Chondrocyte (in vitro differentiated cells): ENCODE results near the gene AMH. TPM values are rescaled to one million over a fixed set of nuclear protein-coding genes. Genes with fewer than 3 reads are reported as not detected.

Source experiments
- DNase-seq: peaks from one replicate; pipeline ENCODE4 v3.0.0; 2021; ENCODE audit warnings: mixed read lengths, low spot score
- H3K27ac Mint-ChIP-seq: one replicate; pipeline ENCODE4 v1.8.0; 2021; ENCODE audit warnings: mild to moderate bottlenecking, moderate library complexity, mixed read lengths; ENCODE audit not compliant: unreplicated experiment
- H3K27me3 Mint-ChIP-seq: 2 replicates; pipeline ENCODE4 v1.8.0; 2021; ENCODE audit warnings: low read depth, mixed read lengths
- H3K36me3 Mint-ChIP-seq: 2 replicates; pipeline ENCODE4 v1.8.0; 2021; ENCODE audit warnings: low read depth, mixed read lengths
- H3K4me1 Mint-ChIP-seq: 2 replicates; pipeline ENCODE4 v1.8.0; 2021; ENCODE audit warnings: low read depth, mild to moderate bottlenecking, mixed read lengths
- H3K4me3 Mint-ChIP-seq: one replicate; pipeline ENCODE4 v1.8.0; 2021; ENCODE audit warnings: mild to moderate bottlenecking, moderate library complexity, mixed read lengths; ENCODE audit not compliant: unreplicated experiment
- H3K9me3 Mint-ChIP-seq: 2 replicates; pipeline ENCODE4 v1.8.0; 2021; ENCODE audit warnings: low read depth, mixed read lengths
- total RNA-seq: library from RNA; stranded (reverse); gene quantifications from 3 replicates; pipeline ENCODE4 v1.2.1, GENCODE V29; 2021
- TF ChIP-seq, protein P1 (sequence below): fragments of 200-600 bp; sonication (generic); IDR thresholded peaks from 2 replicates; pipeline ENCODE4 v1.5.0; 2021; ENCODE audit warnings: antibody characterized with exemption, mild to moderate bottlenecking, moderate library complexity

Gene AMH
- total RNA-seq, 1 donor from 2014 or later: 10.8 TPM

DNA sequence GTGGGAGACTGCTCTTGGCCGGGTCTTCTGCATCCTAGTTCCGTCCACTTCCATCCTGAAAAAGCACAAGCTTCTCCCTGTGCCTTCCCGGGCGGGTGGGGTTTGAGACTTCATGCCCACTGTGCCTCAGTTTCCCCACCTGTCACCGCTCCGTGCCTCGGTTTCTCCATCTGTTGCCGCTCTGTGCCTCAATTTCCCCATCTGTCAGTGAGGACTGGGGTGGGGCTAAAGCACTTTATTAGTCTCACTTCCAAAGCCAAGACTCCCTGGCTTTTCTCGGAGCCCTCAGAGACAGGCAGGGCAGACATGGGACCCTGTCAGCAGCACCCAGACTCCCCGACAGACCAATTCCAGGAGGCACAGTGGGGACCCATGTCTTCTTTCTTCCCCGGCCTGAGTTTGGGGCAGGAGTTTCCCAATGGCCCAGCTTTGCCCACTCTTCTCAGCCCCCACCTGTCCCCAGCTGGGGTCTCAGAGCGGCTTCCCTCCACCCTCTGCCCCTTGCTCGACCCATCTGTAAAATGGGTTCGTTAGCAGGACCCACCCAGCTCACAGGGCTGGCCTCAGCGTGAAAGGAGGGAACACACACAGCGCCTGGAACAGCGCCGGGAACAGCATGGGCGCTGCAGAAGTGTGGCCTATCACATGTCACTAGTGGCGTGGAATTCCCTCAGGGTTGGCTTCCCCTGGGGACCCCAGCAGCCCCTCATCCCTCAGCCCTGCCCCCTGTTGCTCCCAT lies 37.4 kb downstream of the AMH start:
- peaks cover 13% of the 10 kb centered on the region for H3K27me3 Mint-ChIP-seq
- no peaks in the 10 kb centered on the region for H3K9me3 Mint-ChIP-seq
- peaks cover 21% of the 10 kb centered on the region for H3K4me1 Mint-ChIP-seq
- H3K27ac Mint-ChIP-seq: no peak overlapping the region
- H3K36me3 Mint-ChIP-seq: no peaks in the 10 kb centered on the region
- no peak overlapping the region for H3K4me3 Mint-ChIP-seq
- TF ChIP-seq, protein P1, sequence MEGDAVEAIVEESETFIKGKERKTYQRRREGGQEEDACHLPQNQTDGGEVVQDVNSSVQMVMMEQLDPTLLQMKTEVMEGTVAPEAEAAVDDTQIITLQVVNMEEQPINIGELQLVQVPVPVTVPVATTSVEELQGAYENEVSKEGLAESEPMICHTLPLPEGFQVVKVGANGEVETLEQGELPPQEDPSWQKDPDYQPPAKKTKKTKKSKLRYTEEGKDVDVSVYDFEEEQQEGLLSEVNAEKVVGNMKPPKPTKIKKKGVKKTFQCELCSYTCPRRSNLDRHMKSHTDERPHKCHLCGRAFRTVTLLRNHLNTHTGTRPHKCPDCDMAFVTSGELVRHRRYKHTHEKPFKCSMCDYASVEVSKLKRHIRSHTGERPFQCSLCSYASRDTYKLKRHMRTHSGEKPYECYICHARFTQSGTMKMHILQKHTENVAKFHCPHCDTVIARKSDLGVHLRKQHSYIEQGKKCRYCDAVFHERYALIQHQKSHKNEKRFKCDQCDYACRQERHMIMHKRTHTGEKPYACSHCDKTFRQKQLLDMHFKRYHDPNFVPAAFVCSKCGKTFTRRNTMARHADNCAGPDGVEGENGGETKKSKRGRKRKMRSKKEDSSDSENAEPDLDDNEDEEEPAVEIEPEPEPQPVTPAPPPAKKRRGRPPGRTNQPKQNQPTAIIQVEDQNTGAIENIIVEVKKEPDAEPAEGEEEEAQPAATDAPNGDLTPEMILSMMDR: no peak
- DNase-seq: no peak

DNA sequence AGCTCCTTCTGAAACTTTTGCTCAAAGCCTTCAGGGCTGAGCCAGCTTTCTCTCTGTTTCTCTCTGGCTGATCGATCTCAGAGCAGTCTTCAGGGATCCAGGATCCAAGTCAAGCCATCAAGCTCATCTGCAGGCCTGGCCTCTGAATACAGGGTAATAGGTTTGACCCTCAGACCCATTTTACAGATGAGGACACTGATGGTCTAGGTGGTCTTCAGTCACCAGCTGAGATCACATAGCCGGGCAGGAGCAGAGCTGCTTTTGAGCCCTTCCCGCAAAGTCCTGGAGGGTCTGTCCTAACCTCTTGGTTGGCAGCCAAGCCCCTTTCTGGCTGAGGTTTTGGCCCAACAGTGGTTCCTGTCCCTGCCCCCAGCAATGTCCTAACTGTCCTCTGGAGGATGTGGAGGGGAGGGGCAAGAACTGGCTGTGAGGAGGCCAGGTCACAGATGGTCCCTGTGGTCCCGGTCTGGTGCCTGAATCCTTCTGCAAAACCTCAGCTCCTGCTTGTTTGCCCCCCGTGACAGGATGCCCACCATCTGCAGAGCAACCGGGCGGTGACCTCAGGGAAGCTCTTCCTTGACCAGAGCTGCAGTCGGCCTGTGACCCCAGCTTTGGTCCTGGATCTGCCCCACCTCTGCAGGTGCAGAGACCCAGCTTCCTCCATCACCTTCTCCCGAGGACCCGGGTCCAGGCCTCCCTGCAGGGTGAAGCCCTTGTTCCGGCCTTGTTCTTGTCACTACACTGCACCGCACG lies 38.6 kb downstream of the AMH start:
- H3K36me3 Mint-ChIP-seq: no peaks in the 10 kb centered on the region
- H3K27ac Mint-ChIP-seq: no peak overlapping the region
- peaks cover 9% of the 10 kb centered on the region for H3K4me1 Mint-ChIP-seq
- TF ChIP-seq, protein P1: no peak
- no peak overlapping the region for H3K4me3 Mint-ChIP-seq
- no peaks in the 10 kb centered on the region for H3K9me3 Mint-ChIP-seq
- DNase-seq: no peak
- H3K27me3 Mint-ChIP-seq: peaks cover 13% of the 10 kb centered on the region

DNA sequence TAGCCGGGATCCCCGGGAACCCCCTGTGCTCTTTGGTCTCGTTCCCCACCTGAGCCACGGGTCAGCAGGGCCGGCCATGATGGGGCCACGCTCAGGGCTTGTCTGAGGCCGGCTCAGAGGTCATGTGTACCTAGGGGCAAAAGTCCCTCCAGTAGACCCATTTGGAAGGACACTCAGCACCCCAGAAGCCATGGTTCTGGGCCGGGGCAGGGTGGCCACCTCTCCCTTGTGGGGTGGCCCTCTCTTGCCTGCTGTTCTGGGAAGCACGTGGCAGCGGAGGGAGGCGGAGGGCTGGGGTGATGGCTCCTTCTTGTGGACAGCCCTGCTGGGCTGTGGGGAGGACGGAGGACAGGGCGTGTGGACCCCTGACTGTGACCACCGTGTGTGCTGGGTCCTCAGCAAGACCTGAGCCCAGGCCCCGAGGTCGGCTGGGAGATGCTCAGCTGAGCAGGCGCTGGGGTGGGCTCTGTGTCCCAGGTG lies 39.3 kb downstream of the AMH start:
- Mint-ChIP-seq H3K27me3 (peaks cover 13% of the 10 kb centered on the region), H3K4me3 (no peak overlapping the region), H3K36me3 (no peaks in the 10 kb centered on the region), H3K4me1 (peaks cover 5% of the 10 kb centered on the region), H3K27ac (no peak overlapping the region), H3K9me3 (no peaks in the 10 kb centered on the region)
- TF ChIP-seq, protein P1: no peak
- no peak for DNase-seq

DNA sequence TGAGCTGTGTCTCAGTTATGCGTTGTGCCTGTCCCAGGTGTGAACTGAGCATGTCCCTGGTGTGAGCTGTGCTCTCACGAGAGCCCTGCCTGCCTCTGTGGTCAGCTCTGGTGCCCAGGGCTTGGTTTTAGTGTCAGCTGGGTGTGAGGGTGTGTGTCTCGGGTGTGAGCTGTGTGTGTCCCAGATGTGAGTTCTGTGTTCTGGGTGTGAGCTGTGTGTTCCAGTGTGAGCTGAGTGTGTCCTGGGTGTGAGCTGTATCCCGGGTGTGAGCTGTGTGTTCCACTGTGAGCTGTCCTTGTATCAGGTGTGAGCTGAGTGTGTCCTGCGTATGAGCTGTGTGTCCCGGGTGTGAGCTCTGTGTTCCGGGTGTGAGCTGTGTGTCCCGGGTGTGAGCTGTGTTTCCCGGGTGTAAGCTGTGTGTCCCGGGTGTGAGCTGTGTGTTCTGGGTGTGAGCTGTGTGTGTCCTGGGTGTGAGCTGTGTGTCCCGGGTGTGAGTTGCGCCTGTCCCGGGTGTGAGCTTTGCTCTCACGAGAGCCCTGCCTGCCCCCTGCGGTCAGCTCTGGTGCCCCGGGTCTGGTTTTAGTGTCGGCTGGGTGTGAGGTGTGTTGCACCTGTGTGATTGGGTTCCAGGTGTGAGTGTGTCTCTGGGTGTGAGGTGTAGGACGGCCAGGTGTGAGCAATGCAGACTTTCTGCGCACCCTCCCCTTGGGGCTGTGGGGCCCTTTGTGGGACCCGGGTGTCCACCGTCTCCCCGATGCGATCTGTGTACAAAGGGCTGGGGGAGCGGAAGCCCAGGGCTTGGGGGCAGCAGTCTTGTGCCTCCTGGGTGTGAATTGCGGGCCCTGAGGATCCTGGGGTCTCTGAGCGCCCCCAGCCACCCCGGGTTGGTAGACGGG lies 39.9 kb downstream of the AMH start:
- DNase-seq: no peak
- Mint-ChIP-seq H3K4me1 (peaks cover 8% of the 10 kb centered on the region), H3K9me3 (no peaks in the 10 kb centered on the region), H3K4me3 (peak overlapping the region; percentile 2), H3K27me3 (peaks cover 13% of the 10 kb centered on the region), H3K36me3 (no peaks in the 10 kb centered on the region), H3K27ac (no peak overlapping the region)
- TF ChIP-seq, protein P1: no peak
